HepG2 (cell line): ENCODE results near the gene RFTN1. TPM values are rescaled to one million over a fixed set of nuclear protein-coding genes. Genes with fewer than 3 reads are reported as not detected.

ENCODE experiments used
- ATAC-seq: fragments of 200-7000 bp; cut with Tn5 transposase; 3 replicates; pipeline ENCODE4 v1.9.1; 2020; ENCODE audit warnings: mild to moderate bottlenecking, moderate library complexity
- BruUV-seq: library from RNA; stranded (reverse); fragments of 400-500 nt; replicated peaks from 2 replicates; lab custom pipeline; 2021; lab: Mats Ljungman, UMichigan
- CTCF ChIA-PET: fragments of 300-600 bp; formaldehyde crosslinking; extraction: SDS; loops from one replicate; lab custom pipeline; 2021; ENCODE audit warnings: low total read pairs, inconsistent platforms, low intra/inter-chr PET ratio; lab: Yijun Ruan, JAX
- POLR2A ChIA-PET: fragments of 350-600 bp; sonication (Branson Sonifier 250); formaldehyde crosslinking; loops from one replicate; lab custom pipeline; 2020; ENCODE audit warnings: antibody characterized with exemption, inconsistent platforms; lab: Yijun Ruan, JAX
- DNase-seq: peaks from one replicate; pipeline ENCODE4 v3.0.0-alpha.2; 2015; ENCODE audit warnings: low spot score
- FAIRE-seq: peaks from 3 replicates; lab custom pipeline; 2011; peaks lifted over from hg19 to GRCh38; lab: Jason Lieb, UNC
- H2AFZ ChIP-seq: one replicate; pipeline ENCODE4 v1.6.1; 2011; ENCODE audit warnings: low read length, inconsistent platforms
- H3K27ac ChIP-seq: fragments of 300-600 bp; 3 replicates; pipeline ENCODE4 v1.8.0; 2011; ENCODE audit warnings: mixed run types, mild to moderate bottlenecking, mixed read lengths, low read length, inconsistent platforms; ENCODE audit not compliant: insufficient read depth; ENCODE audit errors: extremely low read length
- H3K27me3 ChIP-seq, 2 experiments: fragments of 200-600 bp in 1 of 2; 2 replicates in 1 of 2; 3 replicates in 1 of 2; pipeline versions ENCODE4 v1.6.0 to v1.8.0; 2011; ENCODE audit warnings: low read length in 2 of 2, mild to moderate bottlenecking in 2 of 2, moderate library complexity in 2 of 2, inconsistent platforms in 1 of 2; ENCODE audit not compliant: insufficient read depth in 2 of 2, control insufficient read depth in 1 of 2
- H3K36me3 ChIP-seq, 2 experiments: fragments of 200-600 bp in 1 of 2; replicated peaks in 1 of 2; 2 replicates in 1 of 2; 3 replicates in 1 of 2; pipeline versions ENCODE4 v1.5.1 to v1.8.0; 2011; ENCODE audit warnings: low read length in 2 of 2, inconsistent platforms in 1 of 2; ENCODE audit not compliant: insufficient read depth in 2 of 2, control insufficient read depth in 1 of 2
- H3K4me1 ChIP-seq: 2 replicates; pipeline ENCODE4 v1.5.1; 2012; ENCODE audit warnings: low read length, inconsistent platforms; ENCODE audit not compliant: insufficient read depth
- H3K4me2 ChIP-seq: 2 replicates; pipeline ENCODE4 v1.6.0; 2011; ENCODE audit warnings: low read depth, low read length, inconsistent platforms
- H3K4me3 ChIP-seq, 3 experiments: fragments of 200-600 bp in 1 of 3; sonication (generic), shearing (Covaris generic) in 1 of 3; replicated peaks in 1 of 3; 2 replicates each; pipeline ENCODE4 v1.5.1; 2011 to 2016; ENCODE audit warnings: low read length in 3 of 3, inconsistent platforms in 2 of 3, low read depth in 2 of 3, mild to moderate bottlenecking in 2 of 3, control low read depth in 1 of 3, mixed read lengths in 1 of 3; ENCODE audit not compliant: insufficient read depth in 1 of 3
- H3K79me2 ChIP-seq: one replicate; pipeline ENCODE4 v1.6.1; 2011; ENCODE audit warnings: low read length, inconsistent platforms; ENCODE audit not compliant: insufficient read depth
- H3K9ac ChIP-seq: 2 replicates; pipeline ENCODE4 v1.6.0; 2011; ENCODE audit warnings: mild to moderate bottlenecking, low read depth, low read length, inconsistent platforms; ENCODE audit not compliant: insufficient read depth
- H3K9me3 ChIP-seq: 2 replicates; pipeline ENCODE4 v1.5.1; 2012; ENCODE audit warnings: mild to moderate bottlenecking, low read length
- H4K20me1 ChIP-seq: 2 replicates; pipeline ENCODE4 v1.6.0; 2011; ENCODE audit warnings: inconsistent platforms, mild to moderate bottlenecking, low read length, moderate library complexity; ENCODE audit not compliant: insufficient read depth
- KAT7 ChIP-seq: IDR thresholded peaks from 2 replicates; pipeline ENCODE4 v1.6.1; 2018; ENCODE audit warnings: borderline replicate concordance, missing compliant biosample characterization
- PHB2 ChIP-seq: fragments of 450-650 bp; IDR thresholded peaks from 2 replicates; pipeline ENCODE4 v1.6.1; 2018; ENCODE audit not compliant: partially characterized antibody
- RCOR2 ChIP-seq: IDR thresholded peaks from 2 replicates; pipeline ENCODE4 v1.6.1; 2016; ENCODE audit warnings: missing biosample characterization, missing genetic modification reagents
- SMC3 ChIP-seq: IDR thresholded peaks from 2 replicates; pipeline ENCODE4 v1.6.1; 2011; ENCODE audit warnings: low read length, improper control_type of control experiment
- ZNF138 ChIP-seq: sonication (generic); formaldehyde crosslinking; IDR thresholded peaks from 2 replicates; pipeline ENCODE4 v1.5.0; 2020; ENCODE audit warnings: mild to moderate bottlenecking, low read depth, missing genetic modification reagents
- ZNF329 ChIP-seq: sonication (generic); formaldehyde crosslinking; IDR thresholded peaks from 2 replicates; pipeline ENCODE4 v1.9.0; 2021; ENCODE audit warnings: low read depth, mild to moderate bottlenecking, missing genetic modification reagents
- ZNF382 ChIP-seq: sonication (generic); formaldehyde crosslinking; IDR thresholded peaks from 2 replicates; pipeline ENCODE4 v1.5.0; 2020; ENCODE audit warnings: missing genetic modification reagents, mild to moderate bottlenecking, borderline replicate concordance
- ZNF780A ChIP-seq: sonication (generic); formaldehyde crosslinking; IDR thresholded peaks from 2 replicates; pipeline ENCODE4 v1.8.0; 2022; ENCODE audit warnings: mild to moderate bottlenecking, missing genetic modification reagents, moderate library complexity
- ZNF788 ChIP-seq: sonication (generic); formaldehyde crosslinking; IDR thresholded peaks from 2 replicates; pipeline ENCODE4 v1.5.0; 2020; ENCODE audit warnings: mild to moderate bottlenecking, missing genetic modification reagents, borderline replicate concordance
- ZNF891 ChIP-seq: sonication (generic); formaldehyde crosslinking; IDR thresholded peaks from 2 replicates; pipeline ENCODE4 v1.5.0; 2020; ENCODE audit warnings: mild to moderate bottlenecking, missing genetic modification reagents
- WGBS: methylation state at CpG from one replicate; pipeline ENCODE4 v1.1.6; 2017; ENCODE audit warnings: low lambda C conversion rate; 5-methylcytosine and 5-hydroxymethylcytosine counted together
- in situ Hi-C: cut with HindIII; loops from 2 replicates; pipeline ENCODE4 v1.10.0; 2017; ENCODE audit warnings: low pct_unique_long_range_greater_than_20kb; ENCODE audit not compliant: extremely low pct_ligation_motif_present
- intact Hi-C: fragments of 100-400 bp; cut with micrococcal nuclease; formaldehyde crosslinking; loops from one replicate; pipeline ENCODE4 v1.10.0; 2022; ENCODE audit not compliant: unreplicated experiment
- polyA plus RNA-seq, 8 experiments: library from polyadenylated mRNA; depleted of rRNA in 3 of 8; stranded (reverse) in 7 of 8; unstranded in 1 of 8; fragments of >200 nt; fragmentation: Illumina TruSeq in 4 of 8; extraction: Trizol in 4 of 8; gene quantifications; 2 replicates each; pipeline versions ENCODE4 v1.2.1 to v1.2.3, GENCODE V29; 2011 to 2016; ENCODE audit warnings: low read depth in 4 of 8, missing spikeins in 1 of 8, mixed read lengths in 1 of 8; ENCODE audit not compliant: insufficient read depth in 1 of 8
- total RNA-seq, 5 experiments: library from RNA; depleted of rRNA; stranded (reverse); fragments of >200 nt; fragmentation: Illumina TruSeq; extraction: Trizol; gene quantifications; 2 replicates each; pipeline ENCODE4 v1.2.3, GENCODE V29; 2016; ENCODE audit warnings: low read depth in 1 of 5
- TF ChIP-seq, protein P1 (sequence below): sonication (generic); formaldehyde crosslinking; IDR thresholded peaks from 2 replicates; pipeline ENCODE4 v1.4.0; 2020; ENCODE audit warnings: missing genetic modification reagents
- TF ChIP-seq, protein P2 (sequence below): IDR thresholded peaks from 2 replicates; pipeline ENCODE4 v1.6.1; 2016; ENCODE audit warnings: missing biosample characterization, missing genetic modification reagents, low read depth

RFTN1 gene
- total and polyA plus RNA-seq, 2 of the 13 experiments (the other 11 are each of a cell fraction or from before 2014, with no cell fraction given), result not detected

DNA sequence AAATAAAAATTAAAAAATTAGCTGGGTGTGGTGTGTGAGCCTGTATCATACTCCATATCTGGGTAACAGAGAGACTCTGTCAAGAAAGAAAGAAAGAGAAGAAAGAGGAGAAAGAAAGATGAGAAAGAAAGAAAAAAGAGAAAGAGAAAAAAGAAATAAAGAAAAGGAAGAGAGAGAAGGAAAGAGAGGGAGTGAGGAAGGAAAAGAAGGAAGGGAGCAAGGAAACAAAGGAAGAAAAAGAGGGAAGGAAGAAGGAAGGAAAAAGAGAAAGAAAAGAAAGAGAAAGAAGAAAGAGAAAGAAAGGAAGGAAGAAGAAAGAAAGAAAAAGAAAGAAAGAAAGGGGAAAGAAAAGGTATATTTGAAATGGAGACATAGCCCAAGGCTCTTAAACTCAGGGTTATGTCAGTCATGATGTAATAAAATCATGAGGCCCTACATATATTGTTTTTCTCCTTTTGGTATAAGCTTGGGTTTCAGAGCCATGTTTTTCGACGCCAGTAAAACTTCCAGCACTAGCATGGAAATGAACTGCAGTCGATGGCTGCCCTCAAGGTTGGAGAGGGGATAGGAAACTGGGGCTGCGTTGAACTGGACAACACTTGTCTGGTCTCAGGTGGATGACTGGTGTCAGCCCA is 38.0 kb upstream of the RFTN1 start:
- Histone ChIP-seq H4K20me1 (no peaks in the 10 kb centered on the region), H3K9me3 (no peaks in the 10 kb centered on the region), H3K79me2 (no peaks in the 10 kb centered on the region), H2AFZ (no peak overlapping the region), H3K4me3 (no peak overlapping the region), H3K36me3 (no peaks in the 10 kb centered on the region), H3K9ac (no peak overlapping the region), H3K4me2 (peak overlapping the region; percentile 51; the same call in 1 of the 2 replicates), H3K27ac (no peak overlapping the region), H3K27me3 (peaks cover 0 to 21% of the 10 kb centered on the region in 2 experiments; a peak in 1 of 5 replicates), H3K4me1 (no peaks in the 10 kb centered on the region)
- 46% methylated on average over 4 of the region's 4 CpGs for WGBS
- TF ChIP-seq ZNF138, result no peak
- TF ChIP-seq SMC3, result no peak
- no peak for TF ChIP-seq PHB2
- no peak for TF ChIP-seq RCOR2 (CRISPR knock-in tag)
- TF ChIP-seq, protein P1, sequence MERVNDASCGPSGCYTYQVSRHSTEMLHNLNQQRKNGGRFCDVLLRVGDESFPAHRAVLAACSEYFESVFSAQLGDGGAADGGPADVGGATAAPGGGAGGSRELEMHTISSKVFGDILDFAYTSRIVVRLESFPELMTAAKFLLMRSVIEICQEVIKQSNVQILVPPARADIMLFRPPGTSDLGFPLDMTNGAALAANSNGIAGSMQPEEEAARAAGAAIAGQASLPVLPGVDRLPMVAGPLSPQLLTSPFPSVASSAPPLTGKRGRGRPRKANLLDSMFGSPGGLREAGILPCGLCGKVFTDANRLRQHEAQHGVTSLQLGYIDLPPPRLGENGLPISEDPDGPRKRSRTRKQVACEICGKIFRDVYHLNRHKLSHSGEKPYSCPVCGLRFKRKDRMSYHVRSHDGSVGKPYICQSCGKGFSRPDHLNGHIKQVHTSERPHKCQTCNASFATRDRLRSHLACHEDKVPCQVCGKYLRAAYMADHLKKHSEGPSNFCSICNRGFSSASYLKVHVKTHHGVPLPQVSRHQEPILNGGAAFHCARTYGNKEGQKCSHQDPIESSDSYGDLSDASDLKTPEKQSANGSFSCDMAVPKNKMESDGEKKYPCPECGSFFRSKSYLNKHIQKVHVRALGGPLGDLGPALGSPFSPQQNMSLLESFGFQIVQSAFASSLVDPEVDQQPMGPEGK, result no peak
- no peak for TF ChIP-seq ZNF329
- no peak for TF ChIP-seq ZNF382 (CRISPR knock-in tag)
- no peak for TF ChIP-seq ZNF788 (CRISPR knock-in tag)
- TF ChIP-seq ZNF891 (CRISPR knock-in tag), result no peak
- TF ChIP-seq KAT7 (CRISPR knock-in tag), result no peak
- TF ChIP-seq ZNF780A, result no peak
- TF ChIP-seq, protein P2, sequence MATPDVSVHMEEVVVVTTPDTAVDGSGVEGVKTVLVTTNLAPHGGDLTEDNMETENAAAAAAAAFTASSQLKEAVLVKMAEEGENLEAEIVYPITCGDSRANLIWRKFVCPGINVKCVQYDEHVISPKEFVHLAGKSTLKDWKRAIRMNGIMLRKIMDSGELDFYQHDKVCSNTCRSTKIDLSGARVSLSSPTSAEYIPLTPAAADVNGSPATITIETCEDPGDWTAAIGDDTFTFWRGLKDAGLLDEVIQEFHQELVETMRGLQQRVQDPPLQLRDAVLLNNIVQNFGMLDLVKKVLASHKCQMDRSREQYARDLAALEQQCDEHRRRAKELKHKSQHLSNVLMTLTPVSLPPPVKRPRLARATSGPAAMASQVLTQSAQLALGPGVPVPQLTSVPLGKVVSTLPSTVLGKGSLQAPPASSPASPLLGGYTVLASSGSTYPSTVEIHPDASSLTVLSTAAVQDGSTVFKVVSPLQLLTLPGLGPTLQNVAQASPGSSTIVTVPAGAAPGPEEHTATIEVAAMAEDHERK (CRISPR knock-in tag), result no peak
- no peak for ATAC-seq
- FAIRE-seq, result no peak
- intact Hi-C loops (loop anchor here (2.0 kb wide), 1 partner anchor 503 kb away; no protein-coding TSS in a partner anchor), in situ Hi-C loops (loop anchor here (5.0 kb wide), 1 partner anchor 259 kb away; no protein-coding TSS in a partner anchor)
- POLR2A ChIA-PET, result no interaction called here
- CTCF ChIA-PET, result interaction anchor here (1.5 to 2.6 kb wide), 2 partner anchors 261 to 283 kb away, joined by 14 to 51 read pairs; no protein-coding TSS in a partner anchor
- BruUV-seq, result no TSS peak
- no peak for DNase-seq
